GM12878 (cell line): ENCODE measurements around the gene TMEM11. TPM values are rescaled to one million over a fixed set of nuclear protein-coding genes. Genes with fewer than 3 reads are reported as not detected.

Source experiments
- ATAC-seq: fragments of 200-7000 bp; cut with Tn5 transposase; 3 replicates; pipeline ENCODE4 v1.9.1; 2020; ENCODE audit warnings: mild to moderate bottlenecking, moderate library complexity
- BruUV-seq: library from RNA; stranded (reverse); fragments of 400-500 nt; replicated peaks from 2 replicates; lab custom pipeline; 2021; lab: Mats Ljungman, UMichigan
- CTCF ChIA-PET: fragments of 300-600 bp; sonication (Branson Sonifier 250); formaldehyde crosslinking; extraction: SDS; loops from one replicate; lab custom pipeline; 2021; ENCODE audit warnings: inconsistent platforms; lab: Yijun Ruan, JAX
- POLR2A ChIA-PET: fragments of 350-600 bp; formaldehyde crosslinking; extraction: SDS; loops from one replicate; lab custom pipeline; 2021; ENCODE audit warnings: inconsistent platforms; lab: Charles Lee
- RAD21 ChIA-PET: fragments of 300-600 bp; sonication (Branson Sonifier 250); formaldehyde crosslinking; loops from one replicate; lab custom pipeline; 2023; ENCODE audit warnings: antibody characterized with exemption; ENCODE audit not compliant: unreplicated experiment; lab: Charles Lee
- SMC1A ChIA-PET: fragments of 300-600 bp; sonication (Branson Sonifier 250); formaldehyde crosslinking; loops from one replicate; lab custom pipeline; 2023; ENCODE audit not compliant: unreplicated experiment, uncharacterized antibody; lab: Charles Lee
- DNase-seq: peaks from one replicate; pipeline ENCODE4 v3.0.0-alpha.2; 2011; ENCODE audit warnings: low read depth, low spot score
- FAIRE-seq: peaks from 3 replicates; lab custom pipeline; 2011; peaks lifted over from hg19 to GRCh38; lab: Jason Lieb, UNC
- H2AFZ ChIP-seq: 2 replicates; pipeline ENCODE4 v1.6.0; 2011; ENCODE audit warnings: low read depth, low read length, control low read depth; ENCODE audit not compliant: control insufficient read depth
- H3K27ac ChIP-seq: 2 replicates; pipeline ENCODE4 v1.5.1; 2011; ENCODE audit warnings: control low read depth; ENCODE audit not compliant: control insufficient read depth, insufficient read depth
- H3K27me3 ChIP-seq, 2 experiments: replicated peaks in 1 of 2; 2 replicates each; pipeline versions ENCODE4 v1.6.0 to v1.6.1; 2011; ENCODE audit warnings: low read length in 1 of 2; ENCODE audit not compliant: control insufficient read depth in 2 of 2, insufficient read depth in 2 of 2
- H3K36me3 ChIP-seq, 2 experiments: 2 replicates each; pipeline ENCODE4 v1.5.1; 2011; ENCODE audit warnings: low read length in 1 of 2; ENCODE audit not compliant: control insufficient read depth in 2 of 2, insufficient read depth in 2 of 2
- H3K4me1 ChIP-seq: 2 replicates; pipeline ENCODE4 v1.6.1; 2011; ENCODE audit warnings: mild to moderate bottlenecking, low read length, moderate library complexity, mixed read lengths; ENCODE audit not compliant: control insufficient read depth, insufficient read depth
- H3K4me2 ChIP-seq: 2 replicates; pipeline ENCODE4 v1.6.0; 2011; ENCODE audit warnings: control low read depth; ENCODE audit not compliant: control insufficient read depth, insufficient read depth
- H3K4me3 ChIP-seq: fragments of 200-600 bp; sonication (generic); 2 replicates; pipeline ENCODE4 v1.5.1; 2016
- H3K79me2 ChIP-seq: 2 replicates; pipeline ENCODE4 v1.6.0; 2011; ENCODE audit warnings: low read length; ENCODE audit not compliant: control insufficient read depth, insufficient read depth
- H3K9ac ChIP-seq: 2 replicates; pipeline ENCODE4 v1.8.0; 2011; ENCODE audit warnings: low read length, control low read depth, mixed read lengths; ENCODE audit not compliant: control insufficient read depth, insufficient read depth
- H3K9me3 ChIP-seq: replicated peaks from 3 replicates; pipeline ENCODE4 v1.5.1; 2011; ENCODE audit warnings: mild to moderate bottlenecking, low read length; ENCODE audit not compliant: control insufficient read depth, insufficient read depth
- H4K20me1 ChIP-seq: 2 replicates; pipeline ENCODE4 v1.6.0; 2011; ENCODE audit not compliant: control insufficient read depth, insufficient read depth
- BCL11A ChIP-seq: IDR thresholded peaks from 2 replicates; pipeline ENCODE4 v1.6.1; 2011; ENCODE audit warnings: low read depth, low read length
- CBFB ChIP-seq: IDR thresholded peaks from 2 replicates; pipeline ENCODE4 v1.6.1; 2016; ENCODE audit warnings: antibody characterized with exemption, low read depth
- CEBPB ChIP-seq, 2 experiments: fragments of 150-350 bp in 1 of 2; IDR thresholded peaks; 2 replicates each; pipeline ENCODE4 v1.6.1; 2012 to 2014; ENCODE audit warnings: low read depth in 2 of 2, low read length in 2 of 2, borderline replicate concordance in 1 of 2, inconsistent platforms in 1 of 2
- CHD1 ChIP-seq: IDR thresholded peaks from 2 replicates; pipeline ENCODE4 v1.6.1; 2012; ENCODE audit warnings: low read depth, low read length, improper control_type of control experiment
- EED ChIP-seq: sonication (generic); IDR thresholded peaks from 2 replicates; pipeline ENCODE4 v1.6.1; 2016; ENCODE audit warnings: antibody characterized with exemption, low read depth
- ETV6 ChIP-seq, 2 experiments: fragments of 450-650 bp in 1 of 2; IDR thresholded peaks in 1 of 2; conservative IDR thresholded peaks in 1 of 2; 2 replicates each; pipeline ENCODE4 v1.6.1; 2014; ENCODE audit warnings: antibody characterized with exemption in 1 of 2, borderline replicate concordance in 1 of 2, low read depth in 1 of 2, mild to moderate bottlenecking in 1 of 2, moderate library complexity in 1 of 2
- IKZF1 ChIP-seq: fragments of 450-650 bp; conservative IDR thresholded peaks from 2 replicates; pipeline ENCODE4 v1.6.1; 2017; ENCODE audit warnings: antibody characterized with exemption, mild to moderate bottlenecking
- PAX8 ChIP-seq: fragments of 450-650 bp; IDR thresholded peaks from 2 replicates; pipeline ENCODE4 v1.6.1; 2017; ENCODE audit warnings: mild to moderate bottlenecking, moderate library complexity
- POLR2AphosphoS2 ChIP-seq: IDR thresholded peaks from 2 replicates; pipeline ENCODE4 v1.6.1; 2011; ENCODE audit warnings: low read depth, mild to moderate bottlenecking, low read length, improper control_type of control experiment, moderate library complexity
- POLR2AphosphoS5 ChIP-seq: IDR thresholded peaks from 2 replicates; pipeline ENCODE4 v1.6.1; 2011; ENCODE audit warnings: mild to moderate bottlenecking, low read length, inconsistent platforms
- RAD21 ChIP-seq: IDR thresholded peaks from 2 replicates; pipeline ENCODE4 v1.6.1; 2011; ENCODE audit warnings: mild to moderate bottlenecking, low read depth, low read length, moderate library complexity; ENCODE audit not compliant: insufficient read depth
- SREBF1 ChIP-seq: IDR thresholded peaks from 2 replicates; pipeline ENCODE4 v1.6.1; 2012; ENCODE audit warnings: mild to moderate bottlenecking, low read length
- YBX1 ChIP-seq: fragments of 450-650 bp; IDR thresholded peaks from 2 replicates; pipeline ENCODE4 v1.6.1; 2016; ENCODE audit warnings: antibody characterized with exemption
- ZNF207 ChIP-seq: fragments of 450-650 bp; IDR thresholded peaks from 2 replicates; pipeline ENCODE4 v1.6.1; 2014; ENCODE audit warnings: antibody characterized with exemption, mild to moderate bottlenecking, borderline replicate concordance
- ZNF384 ChIP-seq: IDR thresholded peaks from 2 replicates; pipeline ENCODE4 v1.6.1; 2012; ENCODE audit warnings: low read depth, mild to moderate bottlenecking, low read length, improper control_type of control experiment, borderline replicate concordance
- WGBS: methylation state at CpG from one replicate; pipeline ENCODE4 v1.1.6; 2016; ENCODE audit warnings: low lambda C conversion rate; ENCODE audit not compliant: insufficient replicate concordance, insufficient coverage; ENCODE audit errors: missing lambda C conversion rate; 5-methylcytosine and 5-hydroxymethylcytosine counted together
- in situ Hi-C: fragments of 300-500 bp; cut with MboI; formaldehyde crosslinking; loops from 9 replicates; pipeline ENCODE4 v1.14.3; 2018; ENCODE audit warnings: mixed read lengths
- intact Hi-C: fragments of 100-400 bp; cut with micrococcal nuclease; formaldehyde crosslinking; loops from one replicate; pipeline ENCODE4 v1.14.2; 2022; ENCODE audit not compliant: unreplicated experiment
- polyA plus RNA-seq, 11 experiments: library from polyadenylated mRNA; depleted of rRNA in 4 of 11; unstranded in 6 of 11; stranded (reverse) in 5 of 11; fragments of >200 nt; fragmentation: Nextera tagmentation in 4 of 11; fragmentation: Illumina TruSeq in 1 of 11; extraction: Ambion mirVana in 4 of 11; extraction: Trizol in 1 of 11; gene quantifications; 1 replicate in 1 of 11; 2 replicates in 10 of 11; pipeline versions ENCODE4 v1.2.1 to v1.2.3, GENCODE V29; 2011 to 2016; ENCODE audit warnings: inconsistent platforms in 2 of 11, missing spikeins in 2 of 11, low read depth in 1 of 11
- total RNA-seq, 4 experiments: library from RNA; depleted of rRNA in 3 of 4; stranded (reverse); fragments of >200 nt in 3 of 4; fragmentation: Illumina TruSeq in 1 of 4; extraction: Trizol in 1 of 4; gene quantifications; 2 replicates each; pipeline versions ENCODE4 v1.2.1 to v1.2.3, GENCODE V29; 2013 to 2021
- TF ChIP-seq, protein P1 (sequence below): IDR thresholded peaks from 2 replicates; pipeline ENCODE4 v1.6.1; 2012; ENCODE audit warnings: low read depth, low read length, improper control_type of control experiment
- TF ChIP-seq, protein P2 (sequence below): IDR thresholded peaks from 2 replicates; pipeline ENCODE4 v1.6.1; 2012; ENCODE audit warnings: low read depth, low read length, improper control_type of control experiment
- TF ChIP-seq, protein P3 (sequence below): fragments of 450-650 bp; formaldehyde crosslinking; IDR thresholded peaks from 2 replicates; pipeline ENCODE4 v1.4.0; 2022; ENCODE audit warnings: mild to moderate bottlenecking, moderate library complexity

Gene TMEM11
- total and polyA plus RNA-seq, 10 of the 15 experiments (the other 5 are each of a cell fraction or from before 2014, with no cell fraction given): 14.4 to 63.4 (median 27.2) TPM

DNA sequence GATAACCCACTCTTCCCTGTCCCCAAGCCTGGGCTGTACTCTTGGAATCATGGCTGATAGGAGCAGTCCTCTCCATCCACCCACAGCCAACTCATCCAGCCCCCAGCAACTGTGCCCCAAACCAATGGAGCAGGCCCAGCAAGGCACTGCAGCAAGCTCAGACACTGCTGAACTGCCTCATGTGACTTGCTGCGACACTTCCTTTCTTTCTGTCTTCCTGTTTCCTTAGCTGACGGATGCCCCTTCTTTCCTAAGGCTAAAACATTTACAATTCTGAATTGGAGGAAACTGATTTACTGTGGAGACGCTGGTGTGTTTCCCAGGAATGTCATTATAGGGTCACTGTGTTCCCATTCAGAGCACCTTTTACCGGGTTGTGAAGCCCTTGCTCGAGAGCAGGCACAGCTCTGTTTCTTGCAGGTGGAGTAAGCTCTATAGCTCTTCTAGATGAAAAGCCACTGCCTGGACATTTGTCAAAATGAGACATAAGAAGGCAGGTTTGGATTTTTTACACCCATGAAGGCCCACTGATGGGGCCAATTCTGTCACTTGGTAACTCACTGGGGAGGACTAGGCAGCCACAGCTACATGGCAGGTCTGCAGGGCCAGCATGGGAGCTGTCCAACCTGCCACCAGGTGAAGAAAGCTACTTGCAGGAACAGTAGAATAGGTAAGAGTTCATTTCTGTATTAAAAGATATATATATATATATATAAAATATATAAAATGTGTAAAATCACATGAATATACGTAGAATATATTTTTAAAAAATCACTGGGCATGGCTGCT is 27.4 kb downstream of the TMEM11 start (continued):
- no peak for TF ChIP-seq YBX1
- TF ChIP-seq, protein P1, sequence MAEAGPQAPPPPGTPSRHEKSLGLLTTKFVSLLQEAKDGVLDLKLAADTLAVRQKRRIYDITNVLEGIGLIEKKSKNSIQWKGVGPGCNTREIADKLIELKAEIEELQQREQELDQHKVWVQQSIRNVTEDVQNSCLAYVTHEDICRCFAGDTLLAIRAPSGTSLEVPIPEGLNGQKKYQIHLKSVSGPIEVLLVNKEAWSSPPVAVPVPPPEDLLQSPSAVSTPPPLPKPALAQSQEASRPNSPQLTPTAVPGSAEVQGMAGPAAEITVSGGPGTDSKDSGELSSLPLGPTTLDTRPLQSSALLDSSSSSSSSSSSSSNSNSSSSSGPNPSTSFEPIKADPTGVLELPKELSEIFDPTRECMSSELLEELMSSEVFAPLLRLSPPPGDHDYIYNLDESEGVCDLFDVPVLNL: no peak
- no peak for TF ChIP-seq CHD1
- TF ChIP-seq ZNF384: no peak
- no peak for TF ChIP-seq SREBF1
- TF ChIP-seq BCL11A: no peak
- TF ChIP-seq, protein P2, sequence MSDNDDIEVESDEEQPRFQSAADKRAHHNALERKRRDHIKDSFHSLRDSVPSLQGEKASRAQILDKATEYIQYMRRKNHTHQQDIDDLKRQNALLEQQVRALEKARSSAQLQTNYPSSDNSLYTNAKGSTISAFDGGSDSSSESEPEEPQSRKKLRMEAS: no peak
- TF ChIP-seq POLR2AphosphoS2: no peak
- TF ChIP-seq PAX8: no peak

DNA sequence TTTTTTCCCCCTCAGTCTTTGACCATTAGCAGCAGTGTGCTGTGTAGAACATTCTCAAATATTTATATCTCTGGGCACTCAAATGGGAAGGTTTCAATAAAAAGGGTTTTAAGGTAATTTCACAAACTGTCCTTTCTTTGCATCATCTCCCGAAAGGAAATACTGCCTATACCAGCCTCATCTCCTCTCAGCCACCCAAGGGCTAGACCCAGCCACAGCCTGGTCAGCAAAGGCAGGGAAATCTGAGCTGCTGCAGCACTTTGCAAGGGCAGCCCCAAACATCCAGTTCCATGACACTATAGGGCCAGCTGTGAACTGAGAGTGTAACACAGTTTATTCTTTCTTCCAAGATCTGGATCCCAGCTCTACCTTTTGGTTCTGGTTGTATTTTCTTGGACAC is 28.9 kb downstream of the TMEM11 start:
- CTCF ChIA-PET: no interaction called here
- no peaks in the 10 kb centered on the region for H4K20me1 ChIP-seq
- TF ChIP-seq CEBPB (IDR thresholded peaks at IDR 0.05; ENCODE audit: borderline replicate concordance in 1 of 2, low read depth in 2 of 2, low read length in 2 of 2) (no peak), RAD21 (no peak), ETV6 (conservative IDR thresholded peaks at IDR 0.05 in 1 of 2, IDR thresholded peaks at IDR 0.05 in 1 of 2; ENCODE audit: borderline replicate concordance in 1 of 2, low read depth in 1 of 2) (no peak), POLR2AphosphoS5 (no peak), IKZF1 (no peak), ZNF207 (no peak), CBFB (no peak), EED (no peak)
- TF ChIP-seq, protein P3, sequence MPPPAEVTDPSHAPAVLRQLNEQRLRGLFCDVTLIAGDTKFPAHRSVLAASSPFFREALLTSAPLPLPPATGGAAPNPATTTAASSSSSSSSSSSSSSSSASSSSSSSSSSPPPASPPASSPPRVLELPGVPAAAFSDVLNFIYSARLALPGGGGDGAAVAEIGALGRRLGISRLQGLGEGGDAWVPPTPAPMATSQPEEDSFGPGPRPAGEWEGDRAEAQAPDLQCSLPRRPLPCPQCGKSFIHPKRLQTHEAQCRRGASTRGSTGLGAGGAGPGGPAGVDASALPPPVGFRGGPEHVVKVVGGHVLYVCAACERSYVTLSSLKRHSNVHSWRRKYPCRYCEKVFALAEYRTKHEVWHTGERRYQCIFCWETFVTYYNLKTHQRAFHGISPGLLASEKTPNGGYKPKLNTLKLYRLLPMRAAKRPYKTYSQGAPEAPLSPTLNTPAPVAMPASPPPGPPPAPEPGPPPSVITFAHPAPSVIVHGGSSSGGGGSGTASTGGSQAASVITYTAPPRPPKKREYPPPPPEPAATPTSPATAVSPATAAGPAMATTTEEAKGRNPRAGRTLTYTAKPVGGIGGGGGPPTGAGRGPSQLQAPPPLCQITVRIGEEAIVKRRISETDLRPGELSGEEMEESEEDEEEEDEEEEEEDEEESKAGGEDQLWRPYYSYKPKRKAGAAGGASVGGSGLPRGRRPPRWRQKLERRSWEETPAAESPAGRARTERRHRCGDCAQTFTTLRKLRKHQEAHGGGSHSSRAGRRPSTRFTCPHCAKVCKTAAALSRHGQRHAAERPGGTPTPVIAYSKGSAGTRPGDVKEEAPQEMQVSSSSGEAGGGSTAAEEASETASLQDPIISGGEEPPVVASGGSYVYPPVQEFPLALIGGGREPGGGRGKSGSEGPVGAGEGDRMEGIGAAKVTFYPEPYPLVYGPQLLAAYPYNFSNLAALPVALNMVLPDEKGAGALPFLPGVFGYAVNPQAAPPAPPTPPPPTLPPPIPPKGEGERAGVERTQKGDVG (CRISPR knock-in tag): no peak
- TF ChIP-seq, all 136 proteins: peak for 0
- no peak for FAIRE-seq
- H3K9ac ChIP-seq: no peak overlapping the region
- H3K79me2 ChIP-seq: no peaks in the 10 kb centered on the region
- POLR2A ChIA-PET: no interaction called here
- in situ Hi-C loops (no loop called here), intact Hi-C loops (no loop called here)
- SMC1A ChIA-PET: no interaction called here
- no peaks in the 10 kb centered on the region for H3K4me1 ChIP-seq
- RAD21 ChIA-PET: interaction anchor here (0.7 kb wide), 1 partner anchor 64 kb away, joined by 3 read pairs; no protein-coding TSS in a partner anchor
- no peaks in the 10 kb centered on the region for H3K27me3 ChIP-seq
- DNase-seq: no peak
- H3K27ac ChIP-seq: no peak overlapping the region
- no peak overlapping the region for H2AFZ ChIP-seq
- BruUV-seq: no TSS peak
- H3K4me3 ChIP-seq: no peak overlapping the region
- peaks cover 12 to 13% of the 10 kb centered on the region in 2 experiments; a peak in 3 of 4 replicates for H3K36me3 ChIP-seq
- ATAC-seq: no peak
- WGBS: 93% methylated on average over 1 of the region's 1 CpG
- no peak overlapping the region for H3K4me2 ChIP-seq
- H3K9me3 ChIP-seq: no peaks in the 10 kb centered on the region
